Fibroblast of lung (primary cell): ENCODE measurements around the gene CYP2S1. TPM values are rescaled to one million over a fixed set of nuclear protein-coding genes. Genes with fewer than 3 reads are reported as not detected.

Experiments used
- DNase-seq, 2 donors: peaks; one replicate each; pipeline versions ENCODE4 v3.0.0 to v3.0.0-alpha.2; 2010; ENCODE audit warnings: low read depth in 2 of 2
- H2AFZ ChIP-seq: 2 replicates; pipeline ENCODE4 v1.5.1; 2012; ENCODE audit warnings: low read length, control low read depth, inconsistent platforms
- H3K27ac ChIP-seq: 2 replicates; pipeline ENCODE4 v1.5.1; 2011; ENCODE audit warnings: low read length, control low read depth; ENCODE audit not compliant: insufficient read depth
- H3K27me3 ChIP-seq: 2 replicates; pipeline ENCODE4 v1.5.1; 2011; ENCODE audit warnings: mild to moderate bottlenecking, low read length; ENCODE audit not compliant: control insufficient read depth, insufficient read depth
- H3K36me3 ChIP-seq: 2 replicates; pipeline ENCODE4 v1.5.1; 2011; ENCODE audit warnings: low read length; ENCODE audit not compliant: control insufficient read depth, insufficient read depth
- H3K4me1 ChIP-seq: 2 replicates; pipeline ENCODE4 v1.5.1; 2011; ENCODE audit warnings: low read length; ENCODE audit not compliant: control insufficient read depth, insufficient read depth; ENCODE audit errors: extremely low read depth
- H3K4me2 ChIP-seq: 2 replicates; pipeline ENCODE4 v1.5.1; 2011; ENCODE audit warnings: low read length, control low read depth; ENCODE audit not compliant: insufficient read depth; ENCODE audit errors: extremely low read depth
- H3K4me3 ChIP-seq, 4 experiments: fragments of 200-600 bp in 1 of 4; sonication (generic) in 1 of 4; replicated peaks in 1 of 4; 2 replicates each; pipeline ENCODE4 v1.5.1; 2011 to 2016; ENCODE audit warnings: low read length in 4 of 4, low read depth in 3 of 4, mild to moderate bottlenecking in 3 of 4, control low read depth in 2 of 4, inconsistent platforms in 1 of 4, mixed read lengths in 1 of 4; ENCODE audit not compliant: insufficient read depth in 1 of 4; ENCODE audit errors: control extremely low read depth in 1 of 4
- H3K79me2 ChIP-seq: 2 replicates; pipeline ENCODE4 v1.5.1; 2012; ENCODE audit warnings: mild to moderate bottlenecking, low read length, inconsistent platforms; ENCODE audit not compliant: control insufficient read depth, insufficient read depth
- H3K9ac ChIP-seq: 2 replicates; pipeline ENCODE4 v1.5.1; 2011; ENCODE audit warnings: mild to moderate bottlenecking, low read length, control low read depth; ENCODE audit not compliant: insufficient read depth
- H3K9me3 ChIP-seq: 2 replicates; pipeline ENCODE4 v1.5.1; 2012; ENCODE audit warnings: low read depth, low read length; ENCODE audit not compliant: control insufficient read depth, insufficient read depth
- H4K20me1 ChIP-seq: 2 replicates; pipeline ENCODE4 v1.5.1; 2011; ENCODE audit warnings: low read length; ENCODE audit not compliant: control insufficient read depth, insufficient read depth; ENCODE audit errors: extremely low read depth
- CTCF ChIP-seq, 2 donors: IDR thresholded peaks in 1 of 2; conservative IDR thresholded peaks in 1 of 2; 1 replicate in 1 of 2; 2 replicates in 1 of 2; pipeline ENCODE4 v1.5.1; 2011 to 2012; ENCODE audit warnings: low read length in 2 of 2, control low read depth in 1 of 2, inconsistent platforms in 1 of 2, low read depth in 1 of 2, mild to moderate bottlenecking in 1 of 2
- EZH2 ChIP-seq: IDR thresholded peaks from 2 replicates; pipeline ENCODE4 v1.5.1; 2012; ENCODE audit warnings: low read length, control low read depth, mild to moderate bottlenecking; ENCODE audit errors: missing control alignments
- polyA plus RNA-seq, 2 donors: library from polyadenylated mRNA; depleted of rRNA in 1 of 2; stranded (reverse) in 1 of 2; unstranded in 1 of 2; fragments of >200 nt; gene quantifications; 2 replicates each; pipeline ENCODE4 v1.2.1, GENCODE V29; 2011 to 2012; ENCODE audit warnings: missing spikeins in 1 of 2
- total RNA-seq: library from RNA; depleted of rRNA; stranded (reverse); fragments of >200 nt; gene quantifications from 2 replicates; pipeline ENCODE4 v1.2.1, GENCODE V29; 2014

Gene CYP2S1
- total and polyA plus RNA-seq, 2 donors (not counting 1 experiment from before 2014, with no cell fraction given) = 0.93 to 3.5 TPM

- H3K4me3 ChIP-seq = no peak overlapping the region
- no peaks in the 10 kb centered on the region for H3K27me3 ChIP-seq
- no peaks in the 10 kb centered on the region for H3K79me2 ChIP-seq
- no peak for TF ChIP-seq EZH2
- TF ChIP-seq CTCF (conservative IDR thresholded peaks at IDR 0.05 in 1 of 2, IDR thresholded peaks at IDR 0.05 in 1 of 2; ENCODE audit: low read depth in 1 of 2, low read length in 2 of 2) = no peak
- no peak for DNase-seq
- H3K36me3 ChIP-seq = no peaks in the 10 kb centered on the region
- H4K20me1 ChIP-seq = no peaks in the 10 kb centered on the region
- H3K9ac ChIP-seq = no peak overlapping the region
- no peak overlapping the region for H2AFZ ChIP-seq
- H3K27ac ChIP-seq = no peak overlapping the region
- H3K9me3 ChIP-seq = no peaks in the 10 kb centered on the region
- no peak overlapping the region for H3K4me2 ChIP-seq
- H3K4me1 ChIP-seq = no peaks in the 10 kb centered on the region
These were observed 31.1 kb upstream of the CYP2S1 start for GRCh38 chr19:41161903-41162302.

- TF ChIP-seq EZH2 (no peak), CTCF (conservative IDR thresholded peaks at IDR 0.05 in 1 of 2, IDR thresholded peaks at IDR 0.05 in 1 of 2; ENCODE audit: low read depth in 1 of 2, low read length in 2 of 2) (no peak)
- no peak overlapping the region for H3K27ac ChIP-seq
- H3K27me3 ChIP-seq = no peaks in the 10 kb centered on the region
- no peaks in the 10 kb centered on the region for H3K79me2 ChIP-seq
- no peak for DNase-seq
- H3K36me3 ChIP-seq = no peaks in the 10 kb centered on the region
- no peaks in the 10 kb centered on the region for H3K4me1 ChIP-seq
- H3K4me2 ChIP-seq = no peak overlapping the region
- H2AFZ ChIP-seq = no peak overlapping the region
- no peak overlapping the region for H3K9ac ChIP-seq
- H3K9me3 ChIP-seq = no peaks in the 10 kb centered on the region
- no peak overlapping the region for H3K4me3 ChIP-seq
- H4K20me1 ChIP-seq = no peaks in the 10 kb centered on the region
These were observed 25.8 kb upstream of the CYP2S1 start for GRCh38 chr19:41166944-41167804.

GRCh38 chr19:41172297-41173164 is 20.5 kb upstream of the CYP2S1 start:
- H3K36me3 ChIP-seq = no peaks in the 10 kb centered on the region
- no peak overlapping the region for H3K9ac ChIP-seq
- H3K79me2 ChIP-seq = no peaks in the 10 kb centered on the region
- no peaks in the 10 kb centered on the region for H4K20me1 ChIP-seq
- no peak overlapping the region for H3K4me3 ChIP-seq
- no peak for DNase-seq
- H3K27me3 ChIP-seq = no peaks in the 10 kb centered on the region
- peaks cover 4% of the 10 kb centered on the region for H3K4me1 ChIP-seq
- H2AFZ ChIP-seq = no peak overlapping the region
- H3K27ac ChIP-seq = no peak overlapping the region
- no peak for TF ChIP-seq CTCF (conservative IDR thresholded peaks at IDR 0.05 in 1 of 2, IDR thresholded peaks at IDR 0.05 in 1 of 2; ENCODE audit: low read depth in 1 of 2, low read length in 2 of 2)
- TF ChIP-seq EZH2 = no peak
- no peaks in the 10 kb centered on the region for H3K9me3 ChIP-seq
- H3K4me2 ChIP-seq = no peak overlapping the region
